Right lobe of liver (tissue), 6 donors: Measurements from ENCODE around the gene DTX3. TPM values are rescaled to one million over a fixed set of nuclear protein-coding genes. Genes with fewer than 3 reads are reported as not detected.

ENCODE experiments used
- ATAC-seq, 4 donors: fragments of 200-7000 bp; cut with Tn5 transposase; one replicate each; pipeline ENCODE4 v1.9.1; 2020; ENCODE audit warnings: mild to moderate bottlenecking in 4 of 4, moderate library complexity in 4 of 4
- DNase-seq, 3 donors: peaks; one replicate each; pipeline ENCODE4 v3.0.0-alpha.2; 2020
- H3K27ac ChIP-seq, 3 donors: fragments of 200-600 bp; one replicate each; pipeline ENCODE4 v1.8.0; 2022
- H3K27me3 ChIP-seq, 2 donors: fragments of 200-600 bp; one replicate each; pipeline ENCODE4 v1.8.0; 2022
- H3K36me3 ChIP-seq, 4 donors: fragments of 200-600 bp; sonication (generic) in 1 of 4; one replicate each; pipeline versions ENCODE4 v1.5.1 to v1.8.0; 2017 to 2022; ENCODE audit warnings: control low read depth in 1 of 4
- H3K4me1 ChIP-seq, 4 donors: fragments of 200-600 bp; sonication (generic) in 1 of 4; one replicate each; pipeline versions ENCODE4 v1.5.1 to v1.8.0; 2017 to 2022; ENCODE audit warnings: control low read depth in 1 of 4
- H3K4me3 ChIP-seq, 3 donors: fragments of 200-600 bp; one replicate each; pipeline ENCODE4 v1.8.0; 2022
- H3K9me3 ChIP-seq, 4 donors: fragments of 200-600 bp; sonication (generic) in 1 of 4; one replicate each; pipeline versions ENCODE4 v1.5.1 to v1.8.0; 2017 to 2022; ENCODE audit warnings: control low read depth in 1 of 4
- POLR2A ChIP-seq: fragments of 450-650 bp; IDR thresholded peaks from one replicate; pipeline ENCODE4 v1.6.1; 2017; ENCODE audit warnings: antibody characterized with exemption, mild to moderate bottlenecking
- WGBS: methylation state at CpG from one replicate; pipeline ENCODE4 v1.1.6; 2018; ENCODE audit warnings: low coverage, low lambda C conversion rate; ENCODE audit not compliant: insufficient coverage; ENCODE audit errors: missing lambda C conversion rate; 5-methylcytosine and 5-hydroxymethylcytosine counted together
- intact Hi-C, 2 donors: fragments of 100-400 bp; cut with DNase I; formaldehyde crosslinking; loops; one replicate each; pipeline versions ENCODE4 v1.11.2 to v1.14.1; 2022
- total RNA-seq, 6 experiments: library from RNA; depleted of rRNA in 2 of 6; stranded (reverse); fragments of >200 nt in 2 of 6; fragmentation: NEBNext Ultra II Directional in 3 of 6; extraction: Animal tissue kit (Norgen Biotek cat#: 25700) in 3 of 6; gene quantifications; one replicate each; pipeline versions ENCODE4 v1.1.0 to v1.2.4, GENCODE V29; 2016 to 2023
- TF ChIP-seq, protein P1 (sequence below), 4 donors: fragments of 200-600 bp in 3 of 4; fragments of 450-650 bp in 1 of 4; IDR thresholded peaks; one replicate each; pipeline versions ENCODE4 v1.5.1 to v1.8.0; 2016 to 2022; ENCODE audit warnings: antibody characterized with exemption in 4 of 4, mild to moderate bottlenecking in 2 of 4
- donor health status: DM: no; HTN: yes; CAD: no.
- donor health status: DM: no; HTN: no; CAD: no.
- donor health status: DM: no; HTN: no; CAD: no.
- donor health status: DM: no; HTN: yes; CAD: no.
- donor health status: DM: no; HTN: yes; CAD: no.

The DTX3 gene
- total RNA-seq, 6 experiments from 2014 or later, result 0.86 to 2.7 (median 1.9) TPM

DNA sequence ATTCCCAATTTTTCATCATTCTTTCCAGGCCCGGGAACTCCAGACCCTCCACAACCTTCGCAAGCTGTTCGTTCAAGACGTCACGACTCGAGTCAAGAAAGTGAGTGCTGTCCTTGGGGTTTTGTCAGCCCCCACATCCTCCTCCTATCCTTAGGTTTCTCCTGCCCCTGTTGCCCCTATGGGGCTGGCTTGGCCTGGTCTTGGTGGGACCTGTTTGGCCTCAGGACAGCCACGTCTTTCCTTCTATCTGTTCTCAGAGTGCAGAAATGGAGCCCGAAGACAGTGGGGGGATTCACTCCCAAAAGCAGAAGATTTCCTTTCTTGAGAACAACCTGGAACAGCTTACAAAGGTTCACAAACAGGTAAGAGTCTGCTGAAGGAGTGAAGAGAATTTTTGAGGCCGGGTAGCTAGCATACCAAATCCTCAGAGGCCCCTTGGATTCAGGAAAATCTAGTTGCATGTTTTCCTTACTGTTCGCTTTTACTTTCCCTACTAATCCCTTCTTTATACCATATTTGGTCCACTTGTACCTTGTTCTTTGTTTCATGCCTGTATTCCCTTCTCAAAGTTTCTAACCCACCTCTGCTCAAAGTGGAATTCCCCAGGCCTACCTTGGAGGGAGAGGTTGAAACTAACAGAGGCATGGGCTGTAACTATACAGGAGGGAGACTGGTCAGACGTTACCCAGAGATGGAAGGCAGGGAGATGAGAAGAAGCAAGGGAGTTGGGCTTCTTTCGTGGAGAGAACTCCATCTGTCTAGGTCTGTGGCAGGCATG lies 26.5 kb upstream of the DTX3 start:
- no peak for TF ChIP-seq POLR2A
- TF ChIP-seq, protein P1, sequence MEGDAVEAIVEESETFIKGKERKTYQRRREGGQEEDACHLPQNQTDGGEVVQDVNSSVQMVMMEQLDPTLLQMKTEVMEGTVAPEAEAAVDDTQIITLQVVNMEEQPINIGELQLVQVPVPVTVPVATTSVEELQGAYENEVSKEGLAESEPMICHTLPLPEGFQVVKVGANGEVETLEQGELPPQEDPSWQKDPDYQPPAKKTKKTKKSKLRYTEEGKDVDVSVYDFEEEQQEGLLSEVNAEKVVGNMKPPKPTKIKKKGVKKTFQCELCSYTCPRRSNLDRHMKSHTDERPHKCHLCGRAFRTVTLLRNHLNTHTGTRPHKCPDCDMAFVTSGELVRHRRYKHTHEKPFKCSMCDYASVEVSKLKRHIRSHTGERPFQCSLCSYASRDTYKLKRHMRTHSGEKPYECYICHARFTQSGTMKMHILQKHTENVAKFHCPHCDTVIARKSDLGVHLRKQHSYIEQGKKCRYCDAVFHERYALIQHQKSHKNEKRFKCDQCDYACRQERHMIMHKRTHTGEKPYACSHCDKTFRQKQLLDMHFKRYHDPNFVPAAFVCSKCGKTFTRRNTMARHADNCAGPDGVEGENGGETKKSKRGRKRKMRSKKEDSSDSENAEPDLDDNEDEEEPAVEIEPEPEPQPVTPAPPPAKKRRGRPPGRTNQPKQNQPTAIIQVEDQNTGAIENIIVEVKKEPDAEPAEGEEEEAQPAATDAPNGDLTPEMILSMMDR (IDR thresholded peaks at IDR 0.05), result no peak
- DNase-seq, result no peak
- ATAC-seq, result no peak
- Histone ChIP-seq H3K9me3 (no peaks in the 10 kb centered on the region), H3K4me1 (peaks cover 0 to 2% (median 0%) of the 10 kb centered on the region in 4 donors), H3K27ac (no peak overlapping the region), H3K4me3 (no peak overlapping the region), H3K36me3 (no peaks in the 10 kb centered on the region), H3K27me3 (no peaks in the 10 kb centered on the region)
- intact Hi-C loops, result no loop called here
- WGBS, result 66% methylated on average over 12 of the region's 12 CpGs

GRCh38 chr12:57579011-57579410 lies 25.6 kb upstream of the DTX3 start:
- TF ChIP-seq, protein P1 (IDR thresholded peaks at IDR 0.05), result no peak
- no peak for TF ChIP-seq POLR2A
- H3K4me1 ChIP-seq, result peaks cover 0 to 3% (median 0%) of the 10 kb centered on the region in 4 donors
- intact Hi-C loops, result no loop called here
- DNase-seq, result no peak
- no peak overlapping the region for H3K27ac ChIP-seq
- ATAC-seq, result no peak
- H3K36me3 ChIP-seq, result no peaks in the 10 kb centered on the region
- 89% methylated on average over 2 of the region's 2 CpGs for WGBS
- no peaks in the 10 kb centered on the region for H3K9me3 ChIP-seq
- no peak overlapping the region for H3K4me3 ChIP-seq
- no peaks in the 10 kb centered on the region for H3K27me3 ChIP-seq

- H3K27ac ChIP-seq, result no peak overlapping the region
- TF ChIP-seq, protein P1 (IDR thresholded peaks at IDR 0.05), result no peak
- TF ChIP-seq POLR2A, result no peak
- no peak overlapping the region for H3K4me3 ChIP-seq
- no peaks in the 10 kb centered on the region for H3K27me3 ChIP-seq
- ATAC-seq, result peak in 1 of 4 donors; percentile 69
- no peak for DNase-seq
- WGBS, result 74% methylated on average over 6 of the region's 8 CpGs
- H3K4me1 ChIP-seq, result peaks cover 0 to 3% (median 0%) of the 10 kb centered on the region in 4 donors
- no peaks in the 10 kb centered on the region for H3K9me3 ChIP-seq
- no peaks in the 10 kb centered on the region for H3K36me3 ChIP-seq
- intact Hi-C loops, result loop anchor here (5.0 kb wide), 1 partner anchor 42 kb away; no protein-coding TSS in a partner anchor
These were observed 24.8 kb upstream of the DTX3 start for GRCh38 chr12:57579677-57580465.

- TF ChIP-seq, protein P1 (IDR thresholded peaks at IDR 0.05), result no peak
- no peak for TF ChIP-seq POLR2A
- DNase-seq (no peak), ATAC-seq (no peak)
- Histone ChIP-seq H3K4me3 (no peak overlapping the region), H3K36me3 (no peaks in the 10 kb centered on the region), H3K4me1 (peaks cover 0 to 3% (median 0%) of the 10 kb centered on the region in 4 donors), H3K9me3 (no peaks in the 10 kb centered on the region), H3K27me3 (no peaks in the 10 kb centered on the region), H3K27ac (no peak overlapping the region)
- 93% methylated on average over 2 of the region's 4 CpGs for WGBS
- intact Hi-C loops, result loop anchor here (5.0 kb wide), 1 partner anchor 42 kb away; no protein-coding TSS in a partner anchor
These were observed 24.2 kb upstream of the DTX3 start for GRCh38 chr12:57580466-57580795.
